Keratinocyte (primary cell): ENCODE measurements around the gene MTHFD2L. TPM values are rescaled to one million over a fixed set of nuclear protein-coding genes. Genes with fewer than 3 reads are reported as not detected.

Source experiments
- DNase-seq: peaks from one replicate; pipeline ENCODE4 v3.0.0-alpha.2; 2011; ENCODE audit warnings: low read depth, missing footprints, low spot score
- FAIRE-seq: peaks from 2 replicates; lab custom pipeline; 2011; peaks lifted over from hg19 to GRCh38; lab: Jason Lieb, UNC
- H2AFZ ChIP-seq: 2 replicates; pipeline ENCODE4 v1.6.0; 2012; ENCODE audit warnings: low read length, control low read depth, inconsistent platforms; ENCODE audit not compliant: control insufficient read depth
- H3K27ac ChIP-seq: 2 replicates; pipeline ENCODE4 v1.5.1; 2011; ENCODE audit warnings: low read length; ENCODE audit not compliant: control insufficient read depth, insufficient read depth
- H3K27me3 ChIP-seq: 3 replicates; pipeline ENCODE4 v1.6.0; 2011; ENCODE audit warnings: low read length; ENCODE audit not compliant: control insufficient read depth, insufficient read depth; ENCODE audit errors: extremely low read depth
- H3K36me3 ChIP-seq, 2 experiments: 2 replicates in 1 of 2; 3 replicates in 1 of 2; pipeline ENCODE4 v1.5.1; 2011; ENCODE audit warnings: low read length in 2 of 2, mild to moderate bottlenecking in 1 of 2; ENCODE audit not compliant: control insufficient read depth in 2 of 2, insufficient read depth in 2 of 2; ENCODE audit errors: extremely low read depth in 1 of 2
- H3K4me1 ChIP-seq: 3 replicates; pipeline ENCODE4 v1.5.1; 2011; ENCODE audit warnings: low read length; ENCODE audit not compliant: control insufficient read depth, insufficient read depth; ENCODE audit errors: extremely low read depth
- H3K4me2 ChIP-seq: 3 replicates; pipeline ENCODE4 v1.6.0; 2011; ENCODE audit warnings: low read depth, low read length; ENCODE audit not compliant: control insufficient read depth, insufficient read depth; ENCODE audit errors: extremely low read depth
- H3K4me3 ChIP-seq, 3 experiments: fragments of 200-600 bp in 1 of 3; sonication (generic) in 1 of 3; 2 replicates in 2 of 3; 3 replicates in 1 of 3; pipeline ENCODE4 v1.5.1; 2011 to 2016; ENCODE audit warnings: low read length in 3 of 3, mild to moderate bottlenecking in 3 of 3, control low read depth in 2 of 3, inconsistent platforms in 1 of 3, low read depth in 1 of 3, mixed read lengths in 1 of 3, mixed run types in 1 of 3, moderate library complexity in 1 of 3; ENCODE audit not compliant: control insufficient read depth in 2 of 3, insufficient read depth in 2 of 3; ENCODE audit errors: extremely low read depth in 1 of 3
- H3K79me2 ChIP-seq: 2 replicates; pipeline ENCODE4 v1.6.0; 2012; ENCODE audit warnings: low read length; ENCODE audit not compliant: control insufficient read depth, insufficient read depth
- H3K9ac ChIP-seq: 3 replicates; pipeline ENCODE4 v1.6.0; 2011; ENCODE audit warnings: low read length; ENCODE audit not compliant: control insufficient read depth, insufficient read depth; ENCODE audit errors: extremely low read depth
- H3K9me1 ChIP-seq: 3 replicates; pipeline ENCODE4 v1.6.0; 2011; ENCODE audit warnings: low read length; ENCODE audit not compliant: control insufficient read depth, insufficient read depth; ENCODE audit errors: extremely low read depth
- H3K9me3 ChIP-seq: 2 replicates; pipeline ENCODE4 v1.5.1; 2012; ENCODE audit warnings: low read depth, low read length; ENCODE audit not compliant: control insufficient read depth
- H4K20me1 ChIP-seq: 3 replicates; pipeline ENCODE4 v1.6.0; 2011; ENCODE audit warnings: low read length; ENCODE audit not compliant: control insufficient read depth, insufficient read depth; ENCODE audit errors: extremely low read depth
- EZH2 ChIP-seq: IDR thresholded peaks from one replicate; pipeline ENCODE4 v1.6.1; 2012; ENCODE audit warnings: inconsistent platforms, mild to moderate bottlenecking, low read length, moderate library complexity
- dilution Hi-C: fragments of 300-500 bp; cut with MboI; formaldehyde crosslinking; loops from one replicate; pipeline ENCODE4 v1.7.0; 2020; ENCODE audit warnings: low sequenced_read_pairs; ENCODE audit not compliant: extremely low pct_ligation_motif_present
- polyA plus RNA-seq, 5 experiments: library from polyadenylated mRNA; depleted of rRNA in 3 of 5; stranded (reverse) in 3 of 5; stranded (forward) in 1 of 5; unstranded in 1 of 5; fragments of >200 nt; gene quantifications; 1 replicate in 1 of 5; 2 replicates in 3 of 5; 3 replicates in 1 of 5; pipeline versions ENCODE4 v1.2.1 to v1.2.3, GENCODE V29; 2011 to 2012; ENCODE audit warnings: missing spikeins in 2 of 5, low read depth in 1 of 5, low replicate concordance in 1 of 5
- TF ChIP-seq, protein P1 (sequence below), 3 experiments: IDR thresholded peaks in 1 of 3; conservative IDR thresholded peaks in 1 of 3; optimal IDR thresholded peaks in 1 of 3; 2 replicates in 2 of 3; 3 replicates in 1 of 3; pipeline versions ENCODE3 to v1.5.1; 2011; ENCODE audit warnings: low read length in 3 of 3, mild to moderate bottlenecking in 3 of 3, moderate library complexity in 2 of 3, control low read depth in 1 of 3, inconsistent platforms in 1 of 3; ENCODE audit not compliant: insufficient read depth in 2 of 3; ENCODE audit errors: extremely low read depth in 1 of 3

Gene MTHFD2L
- polyA plus RNA-seq, 1 donor (not counting 4 experiments of a cell fraction or from before 2014, with no cell fraction given): 30.4 TPM

DNA sequence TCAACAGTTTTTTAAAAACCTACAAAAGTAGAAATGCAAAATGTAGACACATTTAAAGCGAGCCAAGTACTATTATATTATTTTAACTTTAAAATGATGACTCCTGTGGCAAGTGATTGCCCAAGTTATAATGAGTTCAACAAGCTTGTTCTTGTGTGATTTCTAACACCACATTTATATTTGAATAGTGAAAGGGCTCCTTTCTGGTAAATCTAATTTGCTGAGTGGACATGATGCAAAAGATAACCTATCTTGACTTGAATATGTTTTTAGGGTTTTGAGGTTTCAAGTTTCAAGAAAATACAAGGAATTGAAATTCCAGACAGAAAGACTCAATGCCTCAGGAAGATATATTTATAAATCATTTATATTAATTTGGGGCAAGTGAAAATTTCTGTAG, 149.3 kb downstream of the MTHFD2L start:
- Histone ChIP-seq H2AFZ (no peak overlapping the region), H3K27ac (peak overlapping the region; percentile 76)
- no peak for FAIRE-seq

DNA sequence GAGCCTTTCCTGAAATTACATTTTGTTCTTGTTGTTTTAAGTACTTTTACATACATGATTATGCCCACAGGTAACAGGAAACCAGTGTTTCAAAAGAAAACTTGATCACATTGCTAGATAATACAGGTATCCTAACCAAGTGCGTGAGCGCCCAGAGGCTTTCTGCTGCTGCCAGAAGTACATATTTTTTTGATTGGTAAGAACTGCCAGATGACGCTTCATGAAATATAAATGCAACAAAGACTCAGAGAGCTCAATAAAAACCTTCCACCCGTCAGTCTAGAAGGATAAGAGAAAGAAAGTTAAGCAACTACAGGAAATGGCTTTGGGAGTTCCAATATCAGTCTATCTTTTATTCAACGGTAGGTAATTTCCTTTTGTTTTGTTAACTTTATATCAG, 150.3 kb downstream of the MTHFD2L start, which contains the start of gene EPGN:
Gene EPGN (plus strand): TSS at position 256 of the 400 bp plus-strand sequence. CDS start 64 bp downstream, at position 320.
- FAIRE-seq: peak; percentile 99
- H3K27ac ChIP-seq: peak within 1 kb of the TSS; percentile 76

More for the DNA sequence above, 149.3 kb downstream of the MTHFD2L start:
- Histone ChIP-seq H3K36me3 (peaks cover 0 to 6% of the 10 kb centered on the region in 2 experiments), H3K4me3 (no peak overlapping the region), H3K9me1 (no peaks in the 10 kb centered on the region), H3K4me1 (peaks cover 42% of the 10 kb centered on the region), H4K20me1 (no peaks in the 10 kb centered on the region), H3K27me3 (no peaks in the 10 kb centered on the region), H3K4me2 (peak overlapping the region; percentile 46), H3K9me3 (no peaks in the 10 kb centered on the region), H3K79me2 (peaks cover 15% of the 10 kb centered on the region), H3K9ac (no peak overlapping the region)
- no peak for DNase-seq
- dilution Hi-C loops: no loop called here
- TF ChIP-seq EZH2: no peak
- TF ChIP-seq, protein P1, sequence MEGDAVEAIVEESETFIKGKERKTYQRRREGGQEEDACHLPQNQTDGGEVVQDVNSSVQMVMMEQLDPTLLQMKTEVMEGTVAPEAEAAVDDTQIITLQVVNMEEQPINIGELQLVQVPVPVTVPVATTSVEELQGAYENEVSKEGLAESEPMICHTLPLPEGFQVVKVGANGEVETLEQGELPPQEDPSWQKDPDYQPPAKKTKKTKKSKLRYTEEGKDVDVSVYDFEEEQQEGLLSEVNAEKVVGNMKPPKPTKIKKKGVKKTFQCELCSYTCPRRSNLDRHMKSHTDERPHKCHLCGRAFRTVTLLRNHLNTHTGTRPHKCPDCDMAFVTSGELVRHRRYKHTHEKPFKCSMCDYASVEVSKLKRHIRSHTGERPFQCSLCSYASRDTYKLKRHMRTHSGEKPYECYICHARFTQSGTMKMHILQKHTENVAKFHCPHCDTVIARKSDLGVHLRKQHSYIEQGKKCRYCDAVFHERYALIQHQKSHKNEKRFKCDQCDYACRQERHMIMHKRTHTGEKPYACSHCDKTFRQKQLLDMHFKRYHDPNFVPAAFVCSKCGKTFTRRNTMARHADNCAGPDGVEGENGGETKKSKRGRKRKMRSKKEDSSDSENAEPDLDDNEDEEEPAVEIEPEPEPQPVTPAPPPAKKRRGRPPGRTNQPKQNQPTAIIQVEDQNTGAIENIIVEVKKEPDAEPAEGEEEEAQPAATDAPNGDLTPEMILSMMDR (optimal IDR thresholded peaks at IDR 0.05 in 1 of 3, IDR thresholded peaks at IDR 0.05 in 1 of 3, conservative IDR thresholded peaks at IDR 0.05 in 1 of 3; ENCODE audit: extremely low read depth in 1 of 3, insufficient read depth in 2 of 3, low read length in 3 of 3): no peak

More for the DNA sequence above, 150.3 kb downstream of the MTHFD2L start, which contains the start of gene EPGN:
- dilution Hi-C loops: no loop called here
- H3K9ac ChIP-seq: peak within 1 kb of the TSS; percentile 78
- H3K9me3 ChIP-seq: no peaks in the 10 kb centered on the region
- H3K4me3 ChIP-seq: peak within 1 kb of the TSS; percentile 53 to 92 (median 83)
- H3K4me1 ChIP-seq: peaks cover 43% of the 10 kb centered on the region
- no peaks in the 10 kb centered on the region for H3K27me3 ChIP-seq
- peak within 1 kb of the TSS; percentile 89 for H3K4me2 ChIP-seq
- H3K79me2 ChIP-seq: peaks cover 15% of the 10 kb centered on the region
- TF ChIP-seq, protein P1 (optimal IDR thresholded peaks at IDR 0.05 in 1 of 3, IDR thresholded peaks at IDR 0.05 in 1 of 3, conservative IDR thresholded peaks at IDR 0.05 in 1 of 3; ENCODE audit: extremely low read depth in 1 of 3, insufficient read depth in 2 of 3, low read length in 3 of 3): no peak
- no peak for TF ChIP-seq EZH2
- no peaks in the 10 kb centered on the region for H4K20me1 ChIP-seq
- H3K36me3 ChIP-seq: peaks cover 0 to 13% of the 10 kb centered on the region in 2 experiments
- peak within 1 kb of the TSS; percentile 18 for H2AFZ ChIP-seq
- no peaks in the 10 kb centered on the region for H3K9me1 ChIP-seq
- peak; percentile 48 for DNase-seq
